AG04449 (cell line): ENCODE results near the gene ELP4.

Source experiments
- CTCF ChIA-PET: fragments of 350-600 bp; formaldehyde crosslinking; extraction: SDS; loops from one replicate; lab custom pipeline; 2021; ENCODE audit warnings: antibody characterized with exemption; lab: Yijun Ruan, JAX
- POLR2A ChIA-PET: fragments of 400-600, 350-600 bp; formaldehyde crosslinking; extraction: SDS; loops from one replicate; lab custom pipeline; 2020; ENCODE audit warnings: antibody characterized with exemption, inconsistent platforms; lab: Yijun Ruan, JAX
- DNase-seq: peaks from one replicate; pipeline ENCODE4 v3.0.0-alpha.2; 2010; ENCODE audit warnings: low read depth, low spot score
- H3K4me3 ChIP-seq: 2 replicates; pipeline ENCODE4 v1.5.1; 2011; ENCODE audit warnings: low read depth, mild to moderate bottlenecking, control low read depth, low read length
- TF ChIP-seq, protein P1 (sequence below): IDR thresholded peaks from one replicate; pipeline ENCODE4 v1.5.1; 2011; ENCODE audit warnings: mild to moderate bottlenecking, moderate library complexity, low read length, control low read depth, inconsistent platforms; ENCODE audit not compliant: insufficient read depth; ENCODE audit errors: missing control alignments

The ELP4 gene

DNA sequence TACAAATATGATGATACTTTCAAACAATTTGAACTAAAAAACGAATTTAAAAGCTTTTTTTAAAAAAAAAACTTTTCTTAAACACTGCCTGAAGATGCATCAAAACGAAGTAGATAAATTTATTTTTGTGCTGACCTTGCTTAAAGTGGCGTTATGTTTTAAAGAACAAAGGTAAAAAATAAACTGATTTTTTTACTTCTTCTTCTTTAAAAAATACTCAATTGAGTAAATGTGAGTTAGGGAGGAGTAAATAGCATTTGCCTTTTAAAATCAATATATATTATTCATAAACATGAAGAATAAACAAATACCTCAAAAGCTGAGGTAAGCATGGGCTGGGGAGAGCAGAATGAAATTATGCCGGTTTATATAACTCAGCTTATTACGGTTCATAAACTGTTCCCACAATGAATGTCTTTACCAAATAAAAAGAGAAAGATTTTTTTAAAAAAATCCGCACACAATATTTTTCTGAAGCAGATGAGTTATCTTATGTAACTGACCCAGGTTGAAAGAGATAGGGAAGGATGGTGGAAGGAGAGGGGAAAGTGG lies 292.5 kb downstream of the ELP4 start:
- H3K4me3 ChIP-seq = no peak overlapping the region
- ChIA-PET CTCF (interaction anchor here (1.3 to 3.0 kb wide), 2 partner anchors 155 to 161 kb away, joined by 3 to 7 read pairs; no protein-coding TSS in a partner anchor), POLR2A (no interaction called here)
- TF ChIP-seq, protein P1, sequence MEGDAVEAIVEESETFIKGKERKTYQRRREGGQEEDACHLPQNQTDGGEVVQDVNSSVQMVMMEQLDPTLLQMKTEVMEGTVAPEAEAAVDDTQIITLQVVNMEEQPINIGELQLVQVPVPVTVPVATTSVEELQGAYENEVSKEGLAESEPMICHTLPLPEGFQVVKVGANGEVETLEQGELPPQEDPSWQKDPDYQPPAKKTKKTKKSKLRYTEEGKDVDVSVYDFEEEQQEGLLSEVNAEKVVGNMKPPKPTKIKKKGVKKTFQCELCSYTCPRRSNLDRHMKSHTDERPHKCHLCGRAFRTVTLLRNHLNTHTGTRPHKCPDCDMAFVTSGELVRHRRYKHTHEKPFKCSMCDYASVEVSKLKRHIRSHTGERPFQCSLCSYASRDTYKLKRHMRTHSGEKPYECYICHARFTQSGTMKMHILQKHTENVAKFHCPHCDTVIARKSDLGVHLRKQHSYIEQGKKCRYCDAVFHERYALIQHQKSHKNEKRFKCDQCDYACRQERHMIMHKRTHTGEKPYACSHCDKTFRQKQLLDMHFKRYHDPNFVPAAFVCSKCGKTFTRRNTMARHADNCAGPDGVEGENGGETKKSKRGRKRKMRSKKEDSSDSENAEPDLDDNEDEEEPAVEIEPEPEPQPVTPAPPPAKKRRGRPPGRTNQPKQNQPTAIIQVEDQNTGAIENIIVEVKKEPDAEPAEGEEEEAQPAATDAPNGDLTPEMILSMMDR = no peak
- no peak for DNase-seq

DNA sequence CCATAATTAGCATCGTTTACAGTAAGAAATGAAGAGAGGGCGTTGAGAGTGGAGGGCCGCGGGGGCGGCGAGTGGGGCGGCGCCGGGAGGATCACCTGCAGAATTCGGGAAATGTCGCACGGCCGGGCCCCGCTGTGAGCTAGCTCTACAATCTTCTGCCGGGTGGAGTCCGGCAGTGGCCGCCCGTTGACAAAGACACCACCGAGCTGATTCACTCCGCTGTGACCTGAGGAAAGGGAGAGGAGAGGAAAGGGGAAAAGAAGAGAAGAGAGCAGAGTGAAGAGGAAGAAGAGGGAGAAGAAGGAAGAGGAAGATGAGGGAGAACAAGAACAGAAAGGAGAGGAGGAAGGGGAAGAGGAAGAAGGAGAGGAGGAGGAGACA lies 293.0 kb downstream of the ELP4 start:
- no peak overlapping the region for H3K4me3 ChIP-seq
- CTCF ChIA-PET = interaction anchor here (1.3 to 3.0 kb wide), 2 partner anchors 155 to 161 kb away, joined by 3 to 7 read pairs; no protein-coding TSS in a partner anchor
- DNase-seq = no peak
- TF ChIP-seq, protein P1 = no peak
- POLR2A ChIA-PET = no interaction called here

DNA sequence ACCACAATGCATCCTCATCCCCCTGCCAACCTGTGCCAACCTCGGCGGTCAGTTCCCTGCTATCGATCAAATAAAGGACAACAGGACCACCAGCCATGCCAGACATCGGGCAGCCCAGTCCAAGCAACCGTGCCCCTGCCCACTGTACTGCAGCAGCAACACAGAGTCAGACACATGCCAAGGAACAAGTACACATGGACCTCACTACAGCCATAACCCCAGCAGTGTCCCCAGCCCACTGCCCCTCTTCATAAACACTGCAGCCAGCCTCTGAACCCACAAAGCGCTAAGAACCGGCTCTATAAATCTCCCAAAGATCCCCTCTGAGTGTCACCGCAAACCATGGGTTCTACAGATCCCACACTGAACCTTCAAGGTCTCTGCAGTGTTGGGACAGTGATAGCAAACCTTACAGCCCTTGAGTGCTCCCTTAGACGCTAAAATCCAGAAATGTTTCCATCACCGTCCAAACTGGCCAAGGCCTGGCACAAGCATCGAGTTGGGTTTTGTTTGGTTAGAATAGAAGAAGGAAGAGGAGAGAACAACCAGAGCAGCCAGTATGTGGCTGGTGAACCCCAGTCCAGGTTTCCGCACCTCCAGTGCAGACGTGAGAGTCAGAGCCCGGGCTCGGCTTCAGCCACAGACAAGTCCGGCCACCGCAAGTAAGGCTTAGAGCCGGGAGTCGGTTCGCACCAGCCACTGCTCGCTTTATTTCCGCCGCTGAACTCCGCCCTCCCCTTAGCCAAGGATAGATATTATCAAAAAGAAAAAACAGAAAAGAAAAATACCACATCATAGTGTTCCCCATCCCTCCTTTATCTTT lies 293.6 kb downstream of the ELP4 start:
- DNase-seq = no peak
- ChIA-PET CTCF (no interaction called here), POLR2A (no interaction called here)
- no peak overlapping the region for H3K4me3 ChIP-seq
- TF ChIP-seq, protein P1 = no peak

DNA sequence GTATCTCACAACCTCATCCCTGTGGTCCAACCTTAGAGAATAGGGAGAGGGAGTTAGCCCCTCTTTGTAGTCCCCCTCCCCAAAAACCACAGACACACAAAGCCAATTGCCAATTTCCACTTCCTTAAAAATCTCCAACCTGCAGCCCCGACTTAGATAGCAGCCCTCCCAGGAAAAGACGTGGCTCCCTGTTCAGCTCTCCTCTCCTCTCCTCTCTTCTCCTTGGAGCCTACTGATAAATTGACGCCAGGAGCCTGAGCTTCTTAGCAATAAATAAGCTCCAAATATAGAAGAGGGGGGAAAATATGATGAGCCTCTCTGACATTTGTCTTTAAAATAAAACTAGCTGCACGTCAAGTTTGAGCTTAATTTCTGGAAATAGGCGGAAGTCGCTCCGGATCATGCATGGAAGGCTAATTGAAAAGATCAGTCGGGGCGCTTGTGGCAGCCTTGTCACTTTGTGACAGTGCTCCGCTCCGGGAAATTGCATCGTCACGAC lies 294.3 kb downstream of the ELP4 start:
- no peak for DNase-seq
- TF ChIP-seq, protein P1 = no peak
- H3K4me3 ChIP-seq = no peak overlapping the region
- ChIA-PET POLR2A (no interaction called here), CTCF (no interaction called here)

DNA sequence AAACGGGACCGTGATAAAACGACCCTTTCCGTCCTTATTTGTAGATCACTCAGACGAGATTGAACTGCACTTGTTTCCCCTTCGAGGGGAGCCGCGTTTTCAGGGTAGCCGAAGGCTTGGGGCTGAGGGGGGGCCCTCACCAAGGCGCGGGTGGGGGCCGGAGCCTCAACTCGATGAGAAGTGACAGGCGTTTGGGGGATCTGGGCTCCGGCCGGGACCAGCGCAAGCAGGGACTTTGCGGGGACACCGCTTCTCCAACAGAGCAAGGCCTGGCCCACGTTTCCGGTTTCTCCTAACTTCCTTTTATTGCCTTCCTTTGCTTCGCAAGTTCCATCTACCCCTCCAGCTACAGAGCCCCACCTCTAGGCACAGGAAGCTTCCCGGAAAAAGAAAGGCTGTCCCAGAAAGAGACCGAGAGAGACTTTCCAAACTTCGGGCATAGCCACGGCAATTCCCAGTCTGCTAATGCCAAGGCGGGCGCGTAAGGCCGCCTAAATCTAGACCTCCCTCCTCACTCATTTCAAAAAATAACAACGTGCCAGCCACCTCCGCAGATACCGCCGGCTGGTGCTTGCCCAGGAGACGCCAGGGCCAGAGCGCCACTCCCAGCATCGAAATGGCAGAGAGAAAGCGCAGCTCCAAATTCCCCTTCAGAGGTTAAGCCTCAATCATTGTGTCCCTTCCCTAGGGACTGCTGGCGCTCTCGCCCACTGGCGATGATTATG lies 294.9 kb downstream of the ELP4 start:
- DNase-seq = no peak
- ChIA-PET CTCF (interaction anchor here (1.7 kb wide), 1 partner anchor 369 kb away, joined by 4 read pairs; no protein-coding TSS in a partner anchor), POLR2A (no interaction called here)
- TF ChIP-seq, protein P1 = no peak
- H3K4me3 ChIP-seq = no peak overlapping the region
